NCI-H2227 (cell line): ENCODE measurements around the gene ADAM33.

ENCODE experiments used
- DNase-seq: peaks from one replicate; lab custom pipeline; 2025; ENCODE audit not compliant: unreplicated experiment; lab: John Stamatoyannopoulos, UW

Gene ADAM33

GRCh38 chr20:3670945-3671344, 10.9 kb downstream of the ADAM33 start:
- DNase-seq, result no peak

DNA sequence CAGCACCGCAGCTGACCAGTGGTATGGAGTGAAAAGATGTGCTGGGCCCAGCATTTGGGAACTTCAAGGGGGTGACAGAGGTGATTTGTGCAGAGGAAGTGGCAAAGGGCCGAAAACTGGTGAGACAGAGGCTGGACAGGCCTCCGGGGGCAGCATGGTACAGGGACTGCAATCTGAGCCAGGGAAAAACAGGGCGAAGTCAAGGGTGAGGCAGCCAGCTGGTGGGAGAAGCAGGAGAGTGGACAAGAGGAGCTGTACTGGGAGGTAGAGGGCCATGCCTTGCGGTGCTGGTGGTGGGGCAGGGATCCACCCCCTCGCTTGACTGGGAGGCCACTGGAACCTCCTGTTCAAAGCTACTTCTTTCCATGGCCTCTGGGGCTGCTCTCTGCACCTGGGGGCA, 11.3 kb downstream of the ADAM33 start:
- DNase-seq, result no peak

DNA sequence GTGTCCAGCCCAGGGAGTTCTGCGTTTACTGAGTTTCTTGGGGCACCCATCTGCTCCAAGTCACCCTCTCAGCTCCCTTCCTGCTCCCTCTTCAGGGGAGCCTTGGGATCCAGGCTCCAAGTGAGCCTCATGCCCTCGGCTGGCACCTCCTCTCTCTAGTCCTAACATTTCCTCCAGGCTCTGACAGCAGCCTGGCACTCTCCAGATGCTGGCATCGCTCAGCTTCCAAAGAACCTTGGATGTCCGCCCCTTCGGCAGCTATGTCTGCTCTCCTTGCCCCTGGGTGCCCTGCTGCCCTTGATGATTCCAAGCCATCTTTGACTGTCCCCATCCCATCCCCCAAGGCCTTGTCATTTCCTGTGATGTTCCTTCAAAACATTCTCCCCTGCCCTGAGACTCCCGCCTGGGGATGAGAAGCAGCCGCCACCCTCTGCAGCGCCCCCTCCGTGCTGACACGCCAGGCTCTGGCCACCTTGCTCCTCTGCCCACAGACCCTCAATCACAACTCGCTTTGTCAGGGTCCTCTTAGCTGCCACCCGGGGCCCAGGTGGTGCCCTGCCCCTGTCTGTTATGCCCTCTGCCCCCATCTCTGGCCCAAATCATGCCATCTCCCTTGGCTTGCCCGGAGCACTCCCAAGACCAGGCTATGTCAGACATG, 12.0 kb downstream of the ADAM33 start:
- no peak for DNase-seq

DNA sequence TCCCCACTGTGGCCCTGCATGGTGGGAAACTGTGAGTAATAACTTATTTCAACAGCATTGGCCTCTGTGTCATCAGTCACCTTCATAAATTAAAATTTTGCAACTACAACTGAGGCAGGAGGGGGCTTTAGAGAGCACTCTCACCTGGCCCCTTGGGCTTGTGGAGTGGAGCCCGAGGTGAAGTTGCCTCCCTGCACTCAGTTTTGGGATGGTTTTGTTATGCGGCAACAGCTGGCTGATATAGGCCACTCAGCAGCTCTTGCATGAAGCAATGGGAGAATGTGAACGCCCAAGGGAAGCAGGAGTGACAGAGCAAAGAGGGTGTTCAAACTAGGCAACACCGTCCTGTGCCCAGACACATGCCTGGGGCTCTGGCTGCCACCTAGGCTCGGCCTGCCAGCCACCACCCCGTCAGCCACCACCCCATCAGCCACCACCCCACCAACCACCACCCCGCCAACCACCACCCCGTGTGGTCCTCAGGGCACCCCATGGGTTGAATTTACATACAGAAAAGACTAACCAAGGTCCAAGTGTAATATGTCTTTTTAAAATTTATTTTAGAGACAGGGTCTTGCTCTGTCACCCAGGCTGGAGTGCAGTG, 14.3 kb downstream of the ADAM33 start:
- DNase-seq, result no peak

DNA sequence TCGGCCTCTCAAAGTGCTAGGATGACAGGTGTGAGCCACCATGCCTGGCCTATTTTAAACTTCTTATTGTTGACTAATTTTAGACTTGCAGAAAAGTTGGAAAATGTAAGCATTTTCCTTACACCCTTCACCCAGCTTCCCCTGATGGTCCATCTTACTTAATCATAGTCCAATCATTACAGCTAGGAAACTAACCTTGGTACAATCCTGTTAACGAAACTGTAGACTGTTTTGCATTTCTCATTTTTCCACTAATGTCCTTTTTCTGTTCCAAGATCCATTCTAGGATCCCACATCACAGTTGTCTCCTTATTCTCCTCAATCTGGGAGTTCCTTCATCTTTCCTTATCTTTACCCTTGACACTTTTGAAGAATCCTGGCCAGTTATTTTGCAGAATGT, 18.0 kb downstream of the ADAM33 start:
- DNase-seq, result no peak

- DNase-seq, result no peak
These were observed 18.6 kb downstream of the ADAM33 start, which contains the start of gene GFRA4 for GRCh38 chr20:3663031-3663701. TSS of gene GFRA4 (minus strand) at chr20:3663399. CDS start at chr20:3663399, 0 bp downstream.

- DNase-seq, result no peak
These were observed 19.8 kb downstream of the ADAM33 start for GRCh38 chr20:3661814-3662665.

DNA sequence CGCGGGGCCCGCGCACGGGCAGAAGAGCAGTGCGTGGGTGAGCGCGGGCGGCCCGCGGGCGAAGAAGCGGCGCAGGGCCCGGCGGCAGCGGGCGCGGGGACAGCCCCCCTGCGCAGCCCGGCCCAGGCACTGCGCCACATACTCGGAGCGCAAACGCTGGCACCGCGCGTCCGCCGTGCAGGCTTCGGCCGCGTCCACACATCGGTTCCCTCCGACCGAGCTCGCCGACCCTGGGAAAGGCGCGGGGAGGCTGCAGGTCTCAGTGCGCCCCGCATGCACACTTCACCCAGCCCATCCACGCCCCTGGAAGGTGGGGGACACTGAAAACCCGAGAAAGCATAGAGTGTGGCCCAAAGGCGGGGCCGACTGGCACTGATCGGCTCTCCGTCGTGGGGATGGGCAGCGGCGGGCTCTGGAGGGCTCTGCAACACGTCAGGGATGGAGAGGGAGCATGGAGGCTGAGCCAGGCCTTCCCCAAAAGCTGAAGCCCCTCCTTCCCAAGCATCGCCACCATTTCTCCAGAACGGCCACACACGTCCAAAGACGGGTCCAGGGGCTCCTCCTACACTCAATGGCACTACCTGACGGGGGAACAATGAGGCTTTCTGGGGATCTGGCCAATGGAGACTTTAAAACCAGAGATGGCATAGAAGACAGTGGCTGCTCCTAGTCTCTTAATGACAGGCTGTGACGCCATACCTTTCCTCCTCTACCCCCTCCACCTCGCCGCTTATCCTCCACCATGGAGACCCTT, 20.6 kb downstream of the ADAM33 start:
- DNase-seq, result no peak

GRCh38 chr20:3660262-3661059, 21.3 kb downstream of the ADAM33 start:
- DNase-seq, result no peak

- DNase-seq, result no peak
These were observed 22.1 kb downstream of the ADAM33 start for GRCh38 chr20:3659492-3660261.

- peak; percentile 29 for DNase-seq
These were observed 22.9 kb downstream of the ADAM33 start for GRCh38 chr20:3658716-3659491.

DNA sequence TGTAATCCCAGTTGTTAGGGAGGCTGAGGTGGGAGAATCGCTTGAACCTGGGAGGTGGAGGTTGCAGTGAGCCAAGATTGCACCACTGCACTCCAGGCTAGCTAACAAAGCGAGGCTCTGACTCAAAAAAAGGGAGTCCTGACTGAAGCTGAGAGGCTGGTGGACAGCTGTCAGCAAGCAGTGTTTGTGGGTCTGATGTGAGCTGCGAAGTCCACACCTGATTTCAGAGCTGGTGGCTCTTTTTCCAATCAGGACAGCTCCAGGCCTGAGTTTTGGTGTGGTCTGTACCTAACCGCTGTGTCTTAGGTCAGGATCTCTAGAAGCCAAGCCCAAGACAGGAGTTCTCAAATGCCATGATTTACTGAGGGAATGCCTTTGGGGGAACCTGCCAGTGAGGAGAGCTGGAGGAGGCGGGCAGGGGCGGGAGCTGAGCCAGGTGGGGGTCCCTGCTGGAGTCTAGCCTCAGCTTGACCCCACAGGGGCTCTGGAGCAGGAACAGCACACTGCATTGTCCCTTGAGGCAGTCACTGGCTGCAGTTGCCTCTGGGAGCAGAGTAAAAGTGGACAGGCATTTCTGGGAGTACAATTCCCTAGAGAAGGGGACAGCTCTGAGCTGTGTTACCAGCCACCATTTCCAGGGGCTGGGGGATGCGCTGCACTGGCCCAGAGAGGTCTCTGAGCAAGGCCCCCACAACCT, 23.6 kb downstream of the ADAM33 start:
- no peak for DNase-seq

DNA sequence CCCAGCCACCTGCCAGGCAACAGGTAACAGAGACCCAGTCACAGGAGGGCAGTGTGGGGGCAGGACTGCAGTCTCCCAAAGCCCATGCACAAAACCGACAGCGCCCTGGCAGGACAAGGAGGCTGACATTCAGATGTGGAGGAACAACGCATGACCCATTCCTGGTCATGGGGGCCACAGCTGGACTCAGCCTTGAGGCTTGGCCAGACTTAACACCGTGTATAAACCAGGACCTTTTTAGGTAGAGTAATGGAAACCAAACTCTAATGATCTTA, 26.7 kb downstream of the ADAM33 start:
- DNase-seq, result no peak

- no peak for DNase-seq
These were observed 27.3 kb downstream of the ADAM33 start for GRCh38 chr20:3654326-3655130.

GRCh38 chr20:3653921-3654320, 27.9 kb downstream of the ADAM33 start:
- DNase-seq, result no peak

DNA sequence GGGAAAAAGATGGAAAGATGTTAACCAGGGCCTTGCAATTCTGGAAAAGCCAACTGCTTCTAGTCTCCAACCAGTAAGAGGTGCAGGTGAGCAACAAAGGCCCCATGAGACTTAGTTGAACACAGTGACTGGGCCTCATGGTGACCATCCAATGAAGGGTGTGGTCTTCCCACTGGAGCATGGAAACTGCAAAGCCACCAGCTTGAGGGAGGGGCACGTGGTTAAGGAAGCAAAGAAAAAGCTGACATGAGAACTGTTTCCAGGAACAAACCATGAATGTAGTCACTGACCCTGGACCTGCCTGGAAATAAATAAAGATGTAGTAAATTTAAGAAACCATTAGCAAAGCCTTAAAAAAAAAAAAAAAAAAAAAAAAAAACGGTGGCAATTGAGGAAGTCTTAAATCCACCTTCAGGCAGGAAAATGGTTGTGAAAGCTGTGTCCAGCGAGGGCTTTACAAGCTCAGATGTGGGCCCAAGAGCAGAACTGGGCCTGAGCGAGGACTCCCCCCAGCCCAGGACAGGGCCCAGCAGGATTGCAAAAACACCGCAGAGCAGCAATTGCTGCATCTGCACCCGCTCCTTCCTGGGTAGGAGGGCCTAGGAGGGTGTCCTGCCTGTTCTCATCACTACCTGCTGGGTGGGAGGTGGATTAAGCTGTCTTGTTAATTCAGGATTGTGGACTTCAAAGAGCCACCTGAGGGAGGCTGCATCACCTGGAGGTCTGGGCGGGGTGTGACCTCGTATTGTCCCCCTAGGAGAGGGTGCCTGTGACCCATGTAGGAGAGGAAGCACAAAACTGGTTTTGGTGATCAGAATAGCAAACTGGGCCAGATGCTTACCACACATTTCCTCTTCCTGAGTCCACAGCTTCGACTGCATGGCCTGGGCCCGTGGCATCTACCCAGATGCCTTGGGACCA, 28.9 kb downstream of the ADAM33 start:
- no peak for DNase-seq
